ENCODE measurements around the gene ZNF124.

Gene ZNF124

GRCh38 chr1:247111259-247111699, 60.5 kb downstream of the ZNF124 start:
- H3K27ac ChIP-seq = peak overlapping the region; percentile 54
- TF ChIP-seq ZFX (IDR thresholded peaks at IDR 0.05; ENCODE audit: borderline replicate concordance) = no peak
- 0 out of 2 replicates have a peak, but pooled peaks have one; percentile 5 for TF ChIP-seq CTCF (IDR thresholded peaks at IDR 0.05)

GRCh38 chr1:247110627-247111258, 61.1 kb downstream of the ZNF124 start:
- TF ChIP-seq ZFX (IDR thresholded peaks at IDR 0.05; ENCODE audit: borderline replicate concordance) (no peak), CTCF (IDR thresholded peaks at IDR 0.05) (no peak)
- H3K27ac ChIP-seq = peak overlapping the region; percentile 54

- H3K27ac ChIP-seq = no peak overlapping the region
- TF ChIP-seq ZFX (IDR thresholded peaks at IDR 0.05; ENCODE audit: borderline replicate concordance) = no peak
- TF ChIP-seq CTCF (IDR thresholded peaks at IDR 0.05) = no peak
These were observed 64.1 kb downstream of the ZNF124 start for GRCh38 chr1:247107694-247108093.

GRCh38 chr1:247105966-247106365, 65.9 kb downstream of the ZNF124 start:
- TF ChIP-seq ZFX (IDR thresholded peaks at IDR 0.05; ENCODE audit: borderline replicate concordance) = no peak
- TF ChIP-seq CTCF (IDR thresholded peaks at IDR 0.05) = no peak
- H3K27ac ChIP-seq = no peak overlapping the region
